HG02798 (cell line): ENCODE data around the gene GRIK3.
"Not testable (repeated sequence)": the region's sequence is repeated elsewhere in the genome, so short reads cannot be mapped to it uniquely, and the experiment has no call there.

ENCODE experiments used
- ATAC-seq: cut with Tn5 transposase; IDR thresholded peaks from one replicate; pipeline ENCODE4 v1.9.1; 2021; ENCODE audit warnings: mild to moderate bottlenecking; ENCODE audit not compliant: unreplicated experiment, poor library complexity

The GRIK3 gene

DNA sequence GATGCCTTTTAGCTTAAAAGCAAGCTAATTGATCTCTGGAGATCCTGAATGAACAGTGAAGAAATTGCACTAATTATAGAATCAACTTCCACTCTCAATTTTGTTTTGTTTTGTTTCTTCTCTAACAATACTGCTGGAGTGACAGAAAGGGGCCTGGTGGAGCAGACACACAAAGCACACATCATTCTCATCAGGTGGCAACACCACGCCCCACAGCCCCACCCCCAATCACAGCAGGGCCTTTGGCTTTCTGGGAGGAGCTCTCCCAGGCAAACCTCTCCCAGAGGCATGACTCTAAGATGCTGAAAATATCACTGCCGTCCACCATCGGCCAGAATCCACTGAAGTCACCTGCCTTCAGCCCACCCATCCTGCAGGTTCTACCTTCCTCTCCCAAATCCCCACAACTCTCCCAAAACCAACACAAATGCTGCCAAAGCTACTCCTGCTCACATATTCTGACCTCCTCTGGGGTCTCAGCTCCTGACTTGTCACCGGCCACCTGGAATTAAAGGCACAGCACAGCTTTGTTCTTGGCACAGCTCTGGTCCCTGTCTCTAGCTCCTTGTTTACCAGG lies 120.7 kb downstream of the GRIK3 start:
- no peak for ATAC-seq

DNA sequence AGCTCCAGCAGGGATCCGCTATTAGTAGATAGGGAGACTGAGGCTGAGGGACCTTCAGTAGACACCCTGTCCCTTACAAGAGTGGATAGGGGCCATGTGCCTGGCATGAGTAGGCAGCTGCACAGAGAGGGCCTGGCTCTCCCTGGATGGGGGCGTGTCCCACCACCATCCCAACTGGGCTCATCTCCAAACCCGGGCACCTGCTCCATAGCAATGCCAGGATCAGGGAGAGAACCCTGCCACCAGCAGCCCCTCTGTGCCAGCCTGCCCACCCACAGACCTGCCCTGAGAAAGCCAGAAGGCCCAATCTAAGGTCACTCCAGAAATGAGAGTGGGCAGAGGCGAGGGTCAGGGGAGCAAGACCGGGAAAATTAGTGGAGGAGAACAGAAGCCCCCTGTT lies 121.3 kb downstream of the GRIK3 start:
- no peak for ATAC-seq

DNA sequence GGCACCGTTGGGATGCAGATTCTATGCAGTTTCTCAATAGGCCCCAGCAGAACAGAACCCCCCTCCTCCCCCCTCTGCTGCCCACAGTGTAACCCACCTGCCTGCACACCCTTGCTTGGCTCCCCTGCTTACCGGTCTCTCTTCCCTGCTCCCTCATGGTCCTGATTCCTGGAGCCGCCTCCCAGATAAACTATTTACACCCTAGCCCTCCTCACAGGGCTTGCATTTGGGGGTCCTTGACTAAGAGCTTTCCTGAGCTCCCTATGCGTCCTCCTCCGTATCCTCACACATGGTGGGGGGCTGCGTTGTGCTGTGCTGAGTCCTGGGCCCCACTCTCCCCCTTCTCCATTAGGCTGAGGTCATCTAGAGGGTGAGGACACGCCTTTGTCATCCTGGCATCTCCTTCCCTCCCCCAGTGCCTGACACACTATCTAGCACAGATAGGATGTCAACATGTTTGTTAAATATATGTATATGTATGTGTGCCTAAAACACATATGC lies 121.9 kb downstream of the GRIK3 start:
- no peak for ATAC-seq

DNA sequence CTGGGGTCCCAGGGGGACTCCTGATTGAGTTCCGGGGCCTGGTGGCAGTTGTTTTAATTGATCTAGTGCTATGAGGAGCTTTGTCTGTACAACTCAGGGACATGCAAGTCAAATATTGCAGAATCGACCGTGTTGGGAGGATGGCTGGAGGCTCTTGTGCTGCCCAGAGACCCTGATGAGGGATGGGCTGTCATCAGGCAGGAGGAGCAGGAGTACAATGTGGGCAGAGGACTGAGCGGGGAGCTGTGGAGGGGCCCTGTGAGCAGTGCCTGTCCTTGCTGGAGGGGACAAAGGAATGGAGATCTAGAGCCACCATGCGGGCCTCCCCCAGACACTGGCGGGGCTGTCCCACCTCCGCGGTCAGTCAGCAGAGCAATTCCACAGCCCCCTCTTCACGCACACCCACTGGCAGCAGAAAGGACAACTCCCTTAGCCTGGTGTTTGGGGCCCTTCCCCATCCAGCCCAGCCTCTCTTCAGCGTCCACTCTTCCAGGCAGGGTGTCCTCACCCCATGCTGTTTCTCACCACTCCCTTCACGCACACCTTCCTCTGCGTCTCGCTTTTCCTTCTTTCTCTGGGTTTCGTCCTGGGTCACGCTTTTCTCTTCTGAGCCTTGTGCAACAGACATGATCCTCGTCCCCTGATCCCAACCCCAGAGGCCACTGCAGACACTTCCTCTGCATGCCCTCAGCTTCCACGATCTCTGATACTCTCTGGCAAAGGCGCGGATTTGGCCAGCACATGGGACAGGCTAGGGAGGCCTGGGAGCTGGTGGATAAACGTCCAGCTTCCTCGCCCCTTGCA lies 122.6 kb downstream of the GRIK3 start:
- no peak for ATAC-seq

DNA sequence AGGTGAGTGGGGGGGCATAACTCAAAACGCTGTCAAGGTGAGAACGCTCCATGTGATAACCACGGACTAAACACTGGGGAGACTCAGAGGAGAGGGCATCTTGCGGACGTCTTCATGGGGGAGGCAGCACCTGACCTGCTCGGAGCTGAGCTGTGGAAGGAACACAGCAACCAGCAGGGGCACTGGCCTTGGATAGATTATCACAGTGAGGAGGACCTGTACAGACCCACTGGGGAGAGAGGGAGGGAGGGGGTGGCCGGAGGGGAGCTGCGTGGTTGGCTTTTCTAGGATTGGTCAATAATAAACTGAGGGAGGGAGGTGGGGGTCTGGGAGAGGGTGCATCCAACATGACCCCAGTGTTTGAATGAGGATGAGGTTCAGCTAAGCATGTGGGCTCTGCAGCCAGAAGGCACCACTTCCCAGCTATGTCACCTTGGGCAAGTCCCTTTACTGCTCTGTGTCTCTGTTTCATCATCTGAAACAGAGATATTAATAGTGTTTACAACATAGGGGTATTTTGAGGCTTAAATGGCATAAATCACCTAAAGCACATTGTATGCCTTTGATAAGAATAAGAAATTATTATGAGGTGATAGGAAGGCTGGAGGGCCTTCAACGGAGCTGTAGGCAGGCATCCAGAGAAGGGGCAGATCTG lies 123.3 kb downstream of the GRIK3 start:
- no peak for ATAC-seq

DNA sequence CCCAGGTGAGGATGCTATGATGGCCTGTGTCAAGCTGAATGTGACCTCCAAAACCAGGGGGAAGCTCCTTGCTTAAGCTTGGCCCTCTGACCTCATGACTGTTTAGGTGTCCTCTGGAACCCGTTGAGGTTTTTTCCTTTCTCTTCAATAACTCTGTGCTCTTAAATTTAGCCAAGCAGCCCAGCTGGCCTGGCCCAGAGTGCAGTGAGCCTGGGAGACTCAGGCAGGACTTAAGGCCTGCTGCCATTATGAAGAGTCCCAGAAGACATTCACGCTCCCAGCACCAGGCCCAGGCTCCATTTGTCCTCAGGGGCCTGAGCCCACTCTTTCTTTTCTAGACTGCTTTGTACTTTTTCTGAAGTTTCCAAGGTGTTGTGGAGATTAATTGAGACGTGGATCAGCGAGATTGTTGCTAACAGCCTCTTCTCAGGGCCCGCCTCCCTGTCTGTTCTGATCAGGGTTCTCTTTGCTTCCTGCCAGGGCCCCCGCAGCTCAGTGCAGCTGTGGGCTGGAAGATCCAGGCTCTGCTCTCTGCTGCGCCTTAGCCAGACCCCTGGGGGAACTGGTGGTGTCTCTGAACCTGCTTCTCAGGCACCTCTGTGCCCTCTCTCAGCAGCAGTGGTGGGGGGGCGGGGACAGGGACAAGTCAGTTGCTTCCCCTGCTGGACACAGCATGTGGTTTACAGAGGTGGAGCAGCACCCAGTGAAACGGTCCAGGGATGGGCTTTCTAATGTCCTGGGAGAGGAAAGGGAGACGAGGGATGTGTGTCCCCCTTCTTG lies 124.2 kb downstream of the GRIK3 start:
- ATAC-seq: no peak

DNA sequence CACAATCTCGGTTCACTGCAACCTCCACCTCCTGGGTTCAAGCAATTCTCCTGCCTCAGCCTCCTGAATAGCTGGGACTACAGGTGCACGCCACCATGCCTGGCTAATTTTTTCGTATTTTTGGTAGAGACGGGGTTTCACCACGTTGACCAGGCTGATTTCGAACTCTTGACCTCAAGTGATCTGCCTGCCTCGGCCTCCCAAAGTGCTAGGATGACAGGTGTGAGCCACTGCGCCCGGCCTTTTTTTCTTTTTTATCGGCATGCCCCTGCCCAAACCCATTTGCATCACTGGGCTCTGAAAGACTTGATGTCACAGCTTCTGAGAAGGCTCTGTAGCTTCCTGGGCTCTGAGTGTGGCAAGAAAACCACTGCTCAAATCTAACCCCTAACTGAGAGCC lies 125.0 kb downstream of the GRIK3 start:
- ATAC-seq: not testable (repeated sequence)

DNA sequence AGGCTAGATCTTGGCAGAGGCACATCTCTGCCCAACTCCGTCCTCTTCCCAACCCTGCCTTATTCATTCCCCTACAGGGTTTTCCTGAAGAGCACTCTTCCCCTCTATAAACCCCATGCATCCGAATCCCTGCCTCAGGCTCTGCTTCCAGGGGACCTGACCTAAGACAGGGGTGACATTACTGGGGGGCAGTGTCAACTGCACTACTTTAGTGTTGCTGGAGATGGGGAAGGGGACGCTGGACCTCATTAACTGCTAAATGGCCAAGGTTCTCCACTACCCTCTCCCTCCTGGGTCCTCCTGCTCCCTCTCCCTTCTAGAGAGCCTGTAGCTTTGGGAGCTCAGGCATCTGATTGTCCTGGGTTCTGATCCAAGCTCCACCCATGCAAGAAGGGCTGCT lies 126.2 kb downstream of the GRIK3 start:
- no peak for ATAC-seq

DNA sequence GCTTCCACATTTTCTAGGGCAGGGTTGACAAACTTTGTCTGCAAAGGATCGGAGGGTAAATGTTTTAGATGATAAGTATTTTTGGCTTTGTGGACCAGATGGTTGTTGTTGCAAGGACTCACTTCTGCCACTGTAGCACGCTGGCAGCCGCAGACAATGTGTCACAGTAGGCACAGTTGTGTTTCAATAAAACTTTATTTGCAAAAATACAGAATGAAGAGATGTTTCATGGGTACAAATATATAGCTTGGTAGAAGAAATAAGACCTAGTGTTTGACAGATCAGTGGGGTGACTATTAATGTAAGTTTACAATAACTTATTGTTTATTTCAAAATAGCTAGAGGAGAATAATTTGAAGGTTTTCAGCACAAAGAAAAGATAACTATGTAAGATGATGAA lies 127.8 kb downstream of the GRIK3 start:
- ATAC-seq: no peak

DNA sequence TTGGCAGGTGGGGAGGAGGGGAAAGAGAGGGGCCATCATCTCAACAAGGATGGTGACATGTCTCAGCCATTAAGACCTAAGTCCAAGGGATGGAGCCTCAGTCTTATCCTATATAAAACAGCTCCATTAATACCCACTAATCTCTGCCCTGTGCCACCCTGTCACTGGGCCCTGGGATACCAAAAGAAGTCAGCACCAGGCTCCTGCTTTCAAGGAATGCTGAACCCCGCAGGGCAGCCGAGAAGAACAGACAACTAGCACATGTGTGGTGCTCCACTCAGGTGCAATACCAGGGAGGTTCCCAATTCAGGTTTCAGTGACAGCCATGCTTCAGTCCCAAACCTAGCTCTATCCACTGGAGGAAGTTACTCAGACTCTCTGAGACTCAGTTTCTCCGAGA lies 128.4 kb downstream of the GRIK3 start:
- no peak for ATAC-seq

DNA sequence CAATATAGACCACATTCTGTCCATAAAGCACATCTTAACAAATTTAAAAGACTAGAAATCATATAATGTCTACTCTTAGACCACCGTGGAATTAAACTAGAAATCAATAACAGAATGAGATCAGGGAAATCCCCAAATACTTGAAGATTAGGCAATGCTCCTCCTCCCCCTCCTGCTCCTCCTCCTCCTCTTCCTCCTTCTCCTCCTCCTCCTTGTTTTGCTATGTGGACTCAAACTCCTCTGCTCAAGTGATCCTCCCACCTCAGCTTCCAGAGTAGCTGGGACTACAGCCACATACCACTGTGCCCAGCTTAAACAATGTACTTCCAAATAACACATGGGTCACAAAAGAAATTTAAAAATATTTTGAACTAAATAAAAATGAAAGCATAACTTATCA lies 134.2 kb downstream of the GRIK3 start:
- no peak for ATAC-seq

DNA sequence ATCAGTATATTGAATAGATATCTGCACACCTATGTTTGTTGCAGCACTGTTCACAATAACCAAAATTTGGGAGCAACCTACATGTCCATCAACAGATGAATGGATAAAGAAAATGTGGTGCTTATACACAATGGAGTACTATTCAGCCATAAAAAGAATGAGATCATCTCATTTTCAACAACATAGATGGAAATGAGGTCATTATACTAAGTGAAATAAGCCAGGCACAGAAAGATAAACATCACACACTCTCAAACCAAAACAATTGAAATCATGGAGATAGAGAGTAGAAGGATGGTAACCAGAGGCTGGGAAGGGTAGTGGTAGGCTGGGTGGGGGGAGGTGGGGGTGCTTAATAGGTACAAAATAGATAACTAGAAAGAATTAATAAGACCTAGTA lies 136.5 kb downstream of the GRIK3 start:
- ATAC-seq: not testable (repeated sequence)

DNA sequence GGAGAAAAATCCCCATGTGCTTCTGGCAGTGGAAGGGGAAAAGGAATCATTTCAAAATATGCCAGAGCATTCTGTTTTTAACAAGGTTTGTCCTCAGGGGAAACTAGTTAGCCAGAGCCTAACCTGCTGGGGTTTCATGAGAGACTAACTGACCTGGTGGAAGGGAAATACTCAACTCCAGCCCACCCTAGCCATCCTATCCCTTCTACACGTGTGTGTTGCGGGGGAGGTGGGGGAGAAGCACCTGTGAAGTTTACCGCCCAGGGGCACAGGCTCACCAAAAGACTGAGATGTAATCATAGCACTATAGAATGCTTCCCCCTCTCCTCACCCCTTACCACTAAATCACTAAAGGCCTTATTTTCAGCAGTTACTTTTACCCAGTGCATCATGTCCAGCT lies 139.5 kb downstream of the GRIK3 start:
- no peak for ATAC-seq

DNA sequence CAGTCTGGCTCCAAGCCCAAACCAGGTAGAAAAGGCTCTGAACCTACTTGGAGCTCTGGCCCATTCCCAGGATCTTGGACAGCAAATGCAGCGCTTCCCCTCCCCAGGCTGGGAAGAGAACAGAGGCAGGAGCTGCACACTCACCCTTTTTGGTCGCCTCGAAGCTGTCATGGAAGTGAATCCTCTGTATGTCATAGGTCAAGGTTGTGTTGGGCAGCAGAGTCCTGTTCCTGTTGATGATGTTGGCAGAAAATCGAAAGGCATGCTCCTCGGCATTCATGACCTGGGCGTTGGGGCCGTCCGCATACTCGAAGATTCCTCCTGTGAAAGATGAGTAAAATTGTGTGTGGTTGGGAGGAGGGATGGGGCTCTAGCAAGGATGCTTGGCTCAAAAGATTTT lies 143.5 kb downstream of the GRIK3 start:
- ATAC-seq: no peak

DNA sequence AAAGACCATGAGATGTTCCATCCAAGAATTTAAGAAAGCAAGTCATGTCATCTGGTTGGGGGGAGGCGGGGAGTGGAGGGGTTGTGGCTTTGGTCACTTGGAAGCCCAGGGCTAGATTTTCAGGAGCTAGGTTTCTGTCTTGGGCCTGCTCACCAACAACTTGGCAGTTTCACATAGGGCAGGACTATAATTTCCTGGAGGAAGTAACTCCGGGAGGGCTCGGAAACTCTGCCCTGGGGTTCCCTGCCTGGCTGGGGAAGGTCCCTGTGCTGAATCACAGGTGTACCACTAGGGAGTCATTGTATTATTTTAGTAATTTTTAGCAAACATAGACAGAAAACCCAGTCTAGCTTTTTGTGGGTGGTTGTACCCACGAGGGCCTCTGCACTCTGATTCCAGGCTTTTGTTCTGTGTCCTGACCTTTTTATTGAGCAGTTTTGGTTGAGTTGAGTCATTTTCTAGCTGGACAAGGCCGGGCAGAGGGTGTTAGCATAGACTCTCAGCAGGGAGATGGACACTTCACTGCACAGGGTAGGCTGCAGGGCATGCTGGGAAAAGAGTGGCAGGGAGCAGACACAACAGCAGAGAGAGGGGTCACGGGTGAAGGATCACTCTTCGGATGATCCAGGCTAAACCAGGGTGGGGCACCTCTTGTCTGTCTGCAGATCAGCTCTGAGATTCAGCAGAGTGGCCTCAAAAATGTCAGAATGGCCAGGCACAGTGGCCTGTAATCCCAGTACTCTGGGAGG lies 144.7 kb downstream of the GRIK3 start:
- ATAC-seq: no peak

DNA sequence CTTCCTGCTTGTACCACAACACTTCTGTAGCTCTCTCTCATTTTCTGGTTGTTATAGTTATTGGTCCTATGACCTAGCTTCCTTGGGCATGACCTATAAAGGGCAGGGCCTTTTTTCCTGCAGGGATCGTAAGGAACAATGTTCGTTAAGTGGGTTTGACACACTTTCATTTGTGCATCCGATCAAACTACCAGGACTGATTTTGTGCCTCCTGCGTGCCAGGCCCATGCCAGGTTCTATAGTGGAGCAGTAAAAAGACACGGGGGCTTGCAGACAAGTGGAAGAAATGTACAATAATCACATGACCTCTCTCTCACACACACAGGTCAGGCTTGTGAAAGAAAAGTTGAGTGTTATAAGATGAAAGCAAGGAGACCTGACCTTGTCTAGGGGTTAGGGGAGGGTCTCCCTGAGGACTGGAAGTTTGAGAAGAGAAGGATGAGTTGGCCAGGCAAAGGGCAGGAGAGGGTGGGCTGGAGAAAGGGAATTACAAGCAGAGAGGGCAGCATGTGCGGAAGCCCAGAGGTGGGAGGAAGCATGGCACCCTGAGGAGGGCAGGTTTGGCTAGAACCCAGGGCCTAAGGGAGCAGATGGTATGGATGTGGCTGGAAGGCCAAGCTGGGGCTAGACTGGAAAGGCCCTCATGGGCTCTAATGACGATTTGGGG lies 145.4 kb downstream of the GRIK3 start:
- ATAC-seq: no peak

DNA sequence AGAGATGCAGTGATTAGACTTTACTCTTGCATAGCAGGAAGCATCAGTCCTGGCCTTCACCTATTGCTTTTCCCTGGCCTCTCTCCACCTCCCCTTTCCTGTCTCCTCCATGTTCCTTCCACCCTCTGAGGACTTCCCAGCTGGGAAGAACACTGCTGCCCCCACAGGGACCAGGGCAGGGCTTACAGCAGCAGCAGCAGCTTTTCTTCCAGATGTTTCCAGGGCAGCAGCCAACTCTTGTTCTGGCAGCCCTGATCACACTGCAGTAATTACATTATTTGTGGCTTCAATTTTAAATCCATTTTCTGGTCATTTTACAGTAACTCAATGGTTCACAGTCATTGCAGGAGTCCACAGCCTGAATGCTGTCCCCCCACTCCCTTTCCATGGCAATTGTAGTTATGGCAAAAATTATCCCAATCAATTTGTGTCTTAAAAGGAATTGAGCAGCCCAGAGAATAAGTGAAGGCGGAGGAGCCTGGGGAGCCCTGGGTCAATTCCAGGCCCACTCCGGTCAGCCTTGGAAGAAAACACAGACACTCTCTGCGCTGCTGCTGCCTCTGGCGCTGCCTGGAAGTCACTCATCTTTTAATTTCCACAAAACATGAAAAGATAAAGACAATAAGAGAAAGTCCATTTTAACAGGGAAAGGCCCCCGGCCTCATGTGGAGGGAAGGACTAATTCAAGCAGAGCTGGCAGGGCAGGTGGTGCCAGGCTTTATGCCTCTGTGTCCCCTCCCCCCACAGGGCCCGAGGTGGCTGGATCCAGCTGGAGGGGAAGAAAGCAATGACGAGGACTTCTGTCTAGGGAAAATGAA lies 148.6 kb downstream of the GRIK3 start:
- no peak for ATAC-seq

DNA sequence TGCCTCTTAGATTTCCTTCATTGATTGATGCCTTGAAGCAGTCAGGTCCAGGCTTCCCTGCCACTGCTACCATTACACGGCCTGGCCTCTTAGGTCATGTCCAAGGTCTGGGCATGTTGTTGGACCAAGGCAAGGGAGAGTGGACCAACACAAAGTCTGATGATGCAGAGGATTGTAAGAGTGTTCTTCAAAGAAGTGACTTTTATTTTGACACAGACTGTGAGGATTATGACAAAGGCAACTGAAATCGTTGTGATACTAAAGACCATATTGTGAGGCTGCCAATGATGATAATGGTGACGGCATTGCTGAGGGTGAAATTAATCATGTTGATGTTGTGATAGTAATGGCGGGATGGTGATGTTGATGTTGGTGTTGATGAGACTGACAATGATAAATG lies 149.5 kb downstream of the GRIK3 start:
- ATAC-seq: no peak
